B cell (primary cell): ENCODE measurements around the gene TEX13C. TPM values are rescaled to one million over a fixed set of nuclear protein-coding genes. Genes with fewer than 3 reads are reported as not detected.

Source experiments
- ATAC-seq: fragments of 200-7000 bp; cut with Tn5 transposase; one replicate; pipeline ENCODE4 v1.10.0; 2021; ENCODE audit warnings: low read depth, mild to moderate bottlenecking, moderate number of reproducible peaks, moderate library complexity
- CTCF ChIA-PET: fragments of 350-600 bp; sonication (Branson Sonifier 250); formaldehyde crosslinking; loops from one replicate; lab custom pipeline; 2021; ENCODE audit warnings: antibody characterized with exemption, inconsistent platforms; lab: Charles Lee
- POLR2A ChIA-PET: fragments of 350-600 bp; sonication (Branson Sonifier 250); formaldehyde crosslinking; loops from one replicate; lab custom pipeline; 2021; ENCODE audit warnings: antibody characterized with exemption; lab: Charles Lee
- DNase-seq: peaks from one replicate; pipeline ENCODE4 v3.0.0; 2013
- H2AFZ ChIP-seq: 2 replicates; pipeline ENCODE4 v1.6.1; 2012; ENCODE audit warnings: mild to moderate bottlenecking, low read depth, low read length; ENCODE audit not compliant: insufficient read depth, poor library complexity, severe bottlenecking
- H3K27ac ChIP-seq, 2 donors: 1 replicate in 1 of 2; 2 replicates in 1 of 2; pipeline ENCODE4 v1.5.1; 2012 to 2013; ENCODE audit warnings: low read length in 2 of 2, mild to moderate bottlenecking in 2 of 2, moderate library complexity in 1 of 2
- H3K27me3 ChIP-seq, 4 experiments: fragments of 200-600 bp in 1 of 4; sonication (generic) in 1 of 4; replicated peaks in 1 of 4; 1 replicate in 2 of 4; 2 replicates in 2 of 4; pipeline versions ENCODE4 v1.6.1 to v1.7.0; 2013 to 2016; ENCODE audit warnings: low read length in 3 of 4, mild to moderate bottlenecking in 2 of 4, mixed read lengths in 1 of 4, moderate library complexity in 1 of 4; ENCODE audit not compliant: insufficient read depth in 4 of 4, control insufficient read depth in 3 of 4; ENCODE audit errors: control extremely low read depth in 1 of 4
- H3K36me3 ChIP-seq, 2 experiments: replicated peaks in 1 of 2; 1 replicate in 1 of 2; 2 replicates in 1 of 2; pipeline versions ENCODE4 v1.6.1 to v1.7.1; 2013; ENCODE audit warnings: low read length in 1 of 2; ENCODE audit not compliant: insufficient read depth in 2 of 2, control insufficient read depth in 1 of 2; ENCODE audit errors: control extremely low read depth in 1 of 2, extremely low read depth in 1 of 2
- H3K4me1 ChIP-seq, 2 donors: fragments of 200-600 bp in 1 of 2; sonication (generic) in 1 of 2; 1 replicate in 1 of 2; 2 replicates in 1 of 2; pipeline versions ENCODE4 v1.5.1 to v1.6.1; 2013 to 2017; ENCODE audit warnings: low read length in 2 of 2; ENCODE audit not compliant: control insufficient read depth in 2 of 2, insufficient read depth in 2 of 2
- H3K4me2 ChIP-seq: replicated peaks from 2 replicates; pipeline ENCODE3; 2012; ENCODE audit warnings: mild to moderate bottlenecking, low read depth, low read length; ENCODE audit not compliant: poor library complexity, severe bottlenecking
- H3K4me3 ChIP-seq, 5 experiments: fragments of 200-600 bp in 1 of 5; sonication (generic) in 1 of 5; 1 replicate in 3 of 5; 2 replicates in 2 of 5; pipeline versions ENCODE4 v1.5.1 to v1.7.0; 2011 to 2016; ENCODE audit warnings: low read length in 4 of 5, mild to moderate bottlenecking in 4 of 5, low read depth in 2 of 5, control low read depth in 1 of 5, moderate library complexity in 1 of 5; ENCODE audit not compliant: insufficient read depth in 1 of 5; ENCODE audit errors: control extremely low read depth in 1 of 5, extremely low read depth in 1 of 5
- H3K79me2 ChIP-seq: fragments of 200-600 bp; sonication (generic); one replicate; pipeline ENCODE4 v1.6.0; 2016; ENCODE audit warnings: low read length; ENCODE audit not compliant: control insufficient read depth, insufficient read depth
- H3K9ac ChIP-seq: fragments of 200-600 bp; sonication (generic); 2 replicates; pipeline ENCODE4 v1.6.1; 2017; ENCODE audit warnings: mild to moderate bottlenecking, low read length, moderate library complexity
- H3K9me3 ChIP-seq, 3 donors: one replicate each; pipeline versions ENCODE4 v1.6.1 to v1.7.1; 2013; ENCODE audit warnings: low read length in 2 of 3; ENCODE audit not compliant: control insufficient read depth in 2 of 3, insufficient read depth in 1 of 3; ENCODE audit errors: control extremely low read depth in 1 of 3
- H4K20me1 ChIP-seq: 2 replicates; pipeline ENCODE4 v1.6.0; 2012; ENCODE audit warnings: mild to moderate bottlenecking, low read length; ENCODE audit not compliant: insufficient read depth, control insufficient read depth, poor library complexity, severe bottlenecking
- H3K27ac Mint-ChIP-seq: one replicate; pipeline ENCODE4 v1.8.0; 2021; ENCODE audit warnings: mixed read lengths
- H3K27me3 Mint-ChIP-seq: one replicate; pipeline ENCODE4 v1.8.0; 2021; ENCODE audit warnings: mixed read lengths
- H3K4me1 Mint-ChIP-seq: one replicate; pipeline ENCODE4 v1.8.0; 2021; ENCODE audit warnings: mixed read lengths
- H3K4me3 Mint-ChIP-seq: one replicate; pipeline ENCODE4 v1.8.0; 2021; ENCODE audit warnings: mixed read lengths
- H3K9me3 Mint-ChIP-seq: one replicate; pipeline ENCODE4 v1.8.0; 2022; ENCODE audit warnings: mixed read lengths; ENCODE audit not compliant: insufficient read depth
- CTCF ChIP-seq: fragments of 200-600 bp; IDR thresholded peaks from one replicate; pipeline ENCODE4 v1.8.0; 2022; ENCODE audit warnings: antibody characterized with exemption, mild to moderate bottlenecking
- EZH2 ChIP-seq: IDR thresholded peaks from 2 replicates; pipeline ENCODE4 v1.6.1; 2012; ENCODE audit warnings: borderline replicate concordance, low read depth, mild to moderate bottlenecking, moderate library complexity, low read length; ENCODE audit not compliant: insufficient read depth, poor library complexity, severe bottlenecking
- WGBS: methylation state at CpG from one replicate; pipeline ENCODE4 v1.1.5; 2013; ENCODE audit warnings: missing lambda C conversion rate; ENCODE audit not compliant: insufficient coverage; 5-methylcytosine and 5-hydroxymethylcytosine counted together
- intact Hi-C: fragments of 100-400 bp; cut with micrococcal nuclease; formaldehyde crosslinking; loops from one replicate; pipeline ENCODE4 v1.10.0; 2022
- polyA plus RNA-seq: library from polyadenylated mRNA; depleted of rRNA; stranded (reverse); fragments of >200 nt; gene quantifications from 2 replicates; pipeline ENCODE4 v1.2.3, GENCODE V29; 2012
- total RNA-seq, 2 donors: library from RNA; stranded (reverse); fragments of 120-200 nt in 1 of 2; gene quantifications; 1 replicate in 1 of 2; 2 replicates in 1 of 2; pipeline versions ENCODE4 v1.2.3 to v1.2.4, GENCODE V29; 2013 to 2022

The TEX13C gene
- total and polyA plus RNA-seq, 2 donors (not counting 1 experiment from before 2014, with no cell fraction given) = not detected

GRCh38 chrX:125298871-125299270, 20.8 kb upstream of the TEX13C start:
- no peak overlapping the region for H3K27ac ChIP-seq
- H3K79me2 ChIP-seq = no peaks in the 10 kb centered on the region
- ATAC-seq = no peak
- no peaks in the 10 kb centered on the region for H3K36me3 ChIP-seq
- no peaks in the 10 kb centered on the region for H3K9me3 ChIP-seq
- POLR2A ChIA-PET = no interaction called here
- CTCF ChIA-PET = no interaction called here
- no peak overlapping the region for H3K4me2 ChIP-seq
- Mint-ChIP-seq H3K27ac (no peak overlapping the region), H3K27me3 (no peaks in the 10 kb centered on the region), H3K4me1 (peaks cover 9% of the 10 kb centered on the region), H3K9me3 (no peaks in the 10 kb centered on the region), H3K4me3 (no peak overlapping the region)
- H3K9ac ChIP-seq = no peak overlapping the region
- TF ChIP-seq CTCF (no peak), EZH2 (no peak)
- H4K20me1 ChIP-seq = no peaks in the 10 kb centered on the region
- intact Hi-C loops = no loop called here
- no peaks in the 10 kb centered on the region for H3K27me3 ChIP-seq
- no peak overlapping the region for H3K4me3 ChIP-seq
- no peak overlapping the region for H2AFZ ChIP-seq
- DNase-seq = no peak
- no peaks in the 10 kb centered on the region for H3K4me1 ChIP-seq
- 67% methylated on average over 1 of the region's 2 CpGs for WGBS

GRCh38 chrX:125306335-125306866, 13.3 kb upstream of the TEX13C start:
- CTCF ChIA-PET = no interaction called here
- intact Hi-C loops = no loop called here
- no peaks in the 10 kb centered on the region for H3K9me3 Mint-ChIP-seq
- H3K4me1 ChIP-seq = no peaks in the 10 kb centered on the region
- H3K27me3 Mint-ChIP-seq = no peaks in the 10 kb centered on the region
- H2AFZ ChIP-seq = no peak overlapping the region
- H3K27ac Mint-ChIP-seq = no peak overlapping the region
- no CpG with 5 or more reads among the region's 1 CpG for WGBS
- TF ChIP-seq EZH2 (no peak), CTCF (no peak)
- no peaks in the 10 kb centered on the region for H3K9me3 ChIP-seq
- DNase-seq (no peak), ATAC-seq (no peak)
- H3K27ac ChIP-seq = no peak overlapping the region
- H3K4me3 Mint-ChIP-seq = no peak overlapping the region
- H3K4me1 Mint-ChIP-seq = no peaks in the 10 kb centered on the region
- POLR2A ChIA-PET = no interaction called here
- H3K9ac ChIP-seq = no peak overlapping the region
- no peaks in the 10 kb centered on the region for H3K79me2 ChIP-seq
- H3K36me3 ChIP-seq = no peaks in the 10 kb centered on the region
- no peaks in the 10 kb centered on the region for H3K27me3 ChIP-seq
- H3K4me3 ChIP-seq = no peak overlapping the region
- H3K4me2 ChIP-seq = no peak overlapping the region
- H4K20me1 ChIP-seq = no peaks in the 10 kb centered on the region
